GM10248 (cell line): ENCODE measurements around the gene SH3PXD2B.

Experiments
- CTCF ChIA-PET: fragments of 300-600 bp; sonication (Branson Sonifier 250); formaldehyde crosslinking; extraction: SDS; loops from one replicate; lab custom pipeline; 2021; ENCODE audit warnings: antibody characterized with exemption; lab: Yijun Ruan, JAX
- POLR2A ChIA-PET: fragments of 350-650 bp; sonication (Branson Sonifier 250); formaldehyde crosslinking; extraction: SDS; loops from one replicate; lab custom pipeline; 2020; ENCODE audit warnings: antibody characterized with exemption; lab: Yijun Ruan, JAX
- DNase-seq: peaks from one replicate; pipeline ENCODE4 v3.0.0; 2012; ENCODE audit errors: extremely low spot score
- TF ChIP-seq, protein P1 (sequence below): IDR thresholded peaks from 2 replicates; pipeline ENCODE4 v1.5.1; 2012; ENCODE audit warnings: mild to moderate bottlenecking, low read depth; ENCODE audit errors: extremely low read depth, missing control alignments, control extremely low read depth

Gene SH3PXD2B

DNA sequence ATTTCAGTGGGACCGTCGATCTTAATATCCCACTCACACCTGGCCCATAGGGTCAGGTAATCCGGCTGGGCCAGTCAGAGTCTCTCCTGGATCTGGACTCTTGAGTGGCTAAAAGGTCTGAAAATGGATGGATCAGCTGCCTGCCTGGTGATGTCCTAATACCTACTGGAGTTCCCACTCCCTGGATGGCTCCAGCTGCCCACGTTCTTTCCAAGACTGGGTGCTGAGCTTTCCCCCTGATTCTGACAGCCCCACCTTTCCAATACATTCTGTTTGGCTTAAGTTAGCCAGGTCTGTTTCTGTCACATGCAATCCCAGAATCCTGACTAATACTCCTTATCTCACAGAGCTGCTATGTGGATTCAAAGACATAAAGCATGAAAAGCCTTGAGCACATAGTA lies 10.2 kb downstream of the SH3PXD2B start:
- ChIA-PET CTCF (interaction anchor here (1.0 to 1.1 kb wide), 2 partner anchors 9 to 194 kb away, joined by 3 to 4 read pairs; no protein-coding TSS in a partner anchor), POLR2A (no interaction called here)
- TF ChIP-seq, protein P1, sequence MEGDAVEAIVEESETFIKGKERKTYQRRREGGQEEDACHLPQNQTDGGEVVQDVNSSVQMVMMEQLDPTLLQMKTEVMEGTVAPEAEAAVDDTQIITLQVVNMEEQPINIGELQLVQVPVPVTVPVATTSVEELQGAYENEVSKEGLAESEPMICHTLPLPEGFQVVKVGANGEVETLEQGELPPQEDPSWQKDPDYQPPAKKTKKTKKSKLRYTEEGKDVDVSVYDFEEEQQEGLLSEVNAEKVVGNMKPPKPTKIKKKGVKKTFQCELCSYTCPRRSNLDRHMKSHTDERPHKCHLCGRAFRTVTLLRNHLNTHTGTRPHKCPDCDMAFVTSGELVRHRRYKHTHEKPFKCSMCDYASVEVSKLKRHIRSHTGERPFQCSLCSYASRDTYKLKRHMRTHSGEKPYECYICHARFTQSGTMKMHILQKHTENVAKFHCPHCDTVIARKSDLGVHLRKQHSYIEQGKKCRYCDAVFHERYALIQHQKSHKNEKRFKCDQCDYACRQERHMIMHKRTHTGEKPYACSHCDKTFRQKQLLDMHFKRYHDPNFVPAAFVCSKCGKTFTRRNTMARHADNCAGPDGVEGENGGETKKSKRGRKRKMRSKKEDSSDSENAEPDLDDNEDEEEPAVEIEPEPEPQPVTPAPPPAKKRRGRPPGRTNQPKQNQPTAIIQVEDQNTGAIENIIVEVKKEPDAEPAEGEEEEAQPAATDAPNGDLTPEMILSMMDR = no peak
- DNase-seq = no peak

DNA sequence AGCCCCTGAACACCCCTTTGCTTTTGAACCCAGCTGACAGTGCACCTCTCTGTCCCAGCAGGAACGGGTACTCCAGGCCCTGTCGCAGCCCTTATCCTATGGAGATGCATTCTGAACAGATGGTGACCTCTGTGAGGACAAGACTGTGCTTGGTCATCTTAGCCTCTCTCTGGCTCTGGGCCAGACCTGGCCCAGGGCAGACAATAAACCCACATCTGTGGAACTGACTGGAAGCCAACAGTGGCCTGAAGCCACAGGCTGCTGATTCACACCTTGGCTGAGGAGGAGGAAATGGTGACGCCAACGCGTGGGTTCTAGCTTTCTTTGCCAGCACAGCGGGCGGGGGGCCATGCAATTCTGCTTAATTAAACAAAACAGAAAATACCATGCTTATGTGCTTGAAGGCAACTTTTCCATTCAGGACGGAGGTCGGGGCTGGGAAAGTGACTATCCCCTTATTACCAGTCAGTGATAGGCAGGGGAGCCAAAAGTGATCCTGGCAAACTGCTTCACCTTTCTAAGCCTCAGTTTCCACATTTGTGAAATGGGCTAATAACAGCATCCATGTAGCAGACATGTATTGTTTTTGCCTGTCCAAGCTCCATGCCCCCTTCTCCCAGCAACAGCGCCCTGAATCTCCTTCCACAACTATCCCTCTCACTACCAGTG lies 10.8 kb downstream of the SH3PXD2B start:
- ChIA-PET POLR2A (no interaction called here), CTCF (interaction anchor here (1.0 to 1.1 kb wide), 2 partner anchors 9 to 194 kb away, joined by 3 to 4 read pairs; no protein-coding TSS in a partner anchor)
- TF ChIP-seq, protein P1 = no peak
- DNase-seq = no peak

DNA sequence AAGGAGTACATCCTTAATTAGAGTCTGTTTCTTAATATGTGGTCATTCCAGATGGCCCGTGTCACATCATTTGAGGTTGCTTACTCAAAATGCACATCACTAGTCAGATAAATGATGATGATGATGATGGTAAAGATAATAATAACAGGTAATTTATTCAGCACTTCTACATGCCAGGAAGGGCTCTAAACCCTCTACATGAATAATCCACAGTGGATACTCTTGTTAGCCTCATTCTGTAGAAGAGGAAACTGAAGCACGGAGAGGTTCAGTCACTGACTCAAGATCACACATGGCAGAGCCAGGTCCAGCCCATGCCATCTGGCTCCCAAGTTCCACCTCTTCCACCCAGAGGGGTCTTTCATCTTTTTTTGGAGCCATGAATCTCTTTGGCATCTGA lies 11.7 kb downstream of the SH3PXD2B start:
- ChIA-PET CTCF (no interaction called here), POLR2A (no interaction called here)
- DNase-seq = no peak

DNA sequence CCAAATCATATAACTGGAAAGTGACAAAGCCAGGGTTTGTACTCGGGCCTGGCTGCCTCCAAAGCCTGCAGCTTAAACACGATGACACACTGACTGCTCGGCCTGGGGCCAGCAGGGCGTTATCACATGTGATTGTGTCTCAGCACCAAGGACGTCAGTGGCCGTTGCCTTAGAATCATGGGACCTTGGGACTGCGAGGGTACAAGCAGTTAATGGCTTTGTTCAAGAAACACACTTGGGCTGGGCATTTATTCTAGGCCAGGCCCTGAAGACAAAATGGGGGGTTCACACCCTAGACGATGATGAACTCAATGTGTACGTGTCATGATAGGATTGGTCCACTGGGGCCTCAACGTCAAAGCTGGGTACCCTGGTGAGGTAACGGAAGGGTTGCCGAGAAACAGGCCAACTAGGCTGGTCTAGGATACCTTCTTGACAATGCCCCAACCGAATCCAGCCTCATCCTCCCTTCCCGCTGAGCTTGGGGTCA lies 13.0 kb downstream of the SH3PXD2B start:
- CTCF ChIA-PET = interaction anchor here (1.3 kb wide), 1 partner anchor 20 kb away, joined by 5 read pairs; no protein-coding TSS in a partner anchor
- POLR2A ChIA-PET = no interaction called here
- no peak for DNase-seq
- TF ChIP-seq, protein P1 = no peak

More for the DNA sequence above, 11.7 kb downstream of the SH3PXD2B start:
- TF ChIP-seq, protein P1 = no peak

DNA sequence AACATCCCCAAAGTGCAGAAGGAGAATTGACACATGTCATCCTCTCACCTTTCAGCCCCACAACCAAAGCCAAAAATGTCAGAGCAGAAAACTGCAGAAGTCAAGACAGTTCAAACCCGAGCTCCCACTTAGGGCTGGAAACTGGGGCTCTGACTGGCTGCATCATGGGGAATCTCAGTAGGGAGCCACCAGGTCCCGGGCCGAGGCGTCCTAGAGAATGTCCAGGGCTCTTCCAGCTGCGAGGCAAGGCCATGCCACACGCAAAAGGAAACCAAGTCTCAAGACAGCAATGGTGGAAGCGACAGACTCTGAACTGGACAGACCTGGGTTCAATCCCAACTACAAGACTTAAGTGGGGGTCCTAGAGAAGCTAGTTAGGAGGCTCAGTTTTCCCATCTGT lies 13.8 kb downstream of the SH3PXD2B start:
- TF ChIP-seq, protein P1 = no peak
- POLR2A ChIA-PET = no interaction called here
- CTCF ChIA-PET = interaction anchor here (1.3 to 1.7 kb wide), 3 partner anchors 11 to 21 kb away, joined by 5 to 11 read pairs (median 5); no protein-coding TSS in a partner anchor
- no peak for DNase-seq

DNA sequence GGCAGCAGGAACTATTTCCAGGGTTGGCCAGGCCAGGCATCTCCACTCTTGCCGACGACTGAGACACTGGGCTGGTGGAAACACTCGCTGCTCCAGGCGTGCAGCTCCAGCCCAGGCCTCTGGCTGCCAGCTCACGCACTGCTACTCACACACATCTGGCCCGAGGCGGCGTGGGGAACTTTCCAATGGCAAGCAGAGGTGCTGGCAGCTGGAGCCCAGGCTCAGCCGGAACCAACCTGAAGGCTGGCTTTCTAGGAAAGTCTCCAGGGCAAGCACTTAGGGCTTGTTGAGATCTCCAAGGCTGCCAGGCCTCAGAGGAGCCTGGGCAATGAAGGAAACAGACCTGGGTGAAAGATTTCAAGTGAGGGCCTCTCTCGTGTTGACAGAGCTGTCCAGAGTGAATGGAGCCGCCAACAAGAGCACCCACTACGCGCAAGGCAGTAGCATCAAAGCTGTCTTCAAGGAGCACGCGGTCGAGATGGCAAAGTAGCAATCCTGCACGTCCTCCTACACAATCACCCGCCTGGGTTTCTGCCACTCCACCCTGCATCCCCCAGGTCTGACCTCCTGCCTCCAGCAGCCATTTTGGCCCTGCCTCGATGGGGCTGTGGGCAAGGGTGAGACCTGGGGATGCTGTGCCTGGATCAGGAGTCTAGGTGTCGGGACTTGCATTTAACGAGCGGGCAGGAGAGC lies 14.4 kb downstream of the SH3PXD2B start:
- POLR2A ChIA-PET = no interaction called here
- CTCF ChIA-PET = interaction anchor here (0.9 to 1.7 kb wide), 4 partner anchors 12 to 23 kb away, joined by 3 to 11 read pairs (median 5); no protein-coding TSS in a partner anchor
- TF ChIP-seq, protein P1 = no peak
- no peak for DNase-seq
